ENCODE measurements around the gene ADAM22.

GRCh38 chr7:88073626-88074025 lies 139.6 kb downstream of the ADAM22 start:
- TF ChIP-seq CTCF (IDR thresholded peaks at IDR 0.05; ENCODE audit: low read length), result no peak
- no peak for TF ChIP-seq EZH2phosphoT487 (IDR thresholded peaks at IDR 0.05; ENCODE audit: low read length)
- TF ChIP-seq EZH2 (optimal IDR thresholded peaks at IDR 0.05; ENCODE audit: low read depth, low read length), result no peak
